Activated naive CD8-positive, alpha-beta T cell treated with anti-CD3 and anti-CD28 coated beads, Interleukin-2, amount 10 ng/mL, durations not matched to agents 7 days and 5 days (primary cell): ENCODE data around the gene CYBB. TPM values are rescaled to one million over a fixed set of nuclear protein-coding genes. Genes with fewer than 3 reads are reported as not detected.

Experiments used
- ATAC-seq: fragments of 150-1000 bp; cut with Tn5 transposase; one replicate; pipeline ENCODE4 v1.10.0; 2021; ENCODE audit warnings: low read depth, moderate library complexity
- POLR2A ChIA-PET: fragments of 350-600 bp; sonication (Branson Sonifier 250); formaldehyde crosslinking; loops from one replicate; lab custom pipeline; 2021; ENCODE audit warnings: antibody characterized with exemption; lab: Charles Lee
- DNase-seq: peaks from one replicate; pipeline ENCODE4 v3.0.0; 2021
- H3K27ac Mint-ChIP-seq: one replicate; pipeline ENCODE4 v1.8.0; 2022; ENCODE audit warnings: mild to moderate bottlenecking, mixed read lengths
- H3K27me3 Mint-ChIP-seq: one replicate; pipeline ENCODE4 v1.8.0; 2022; ENCODE audit warnings: mild to moderate bottlenecking, moderate library complexity, mixed read lengths
- H3K36me3 Mint-ChIP-seq: one replicate; pipeline ENCODE4 v1.8.0; 2021; ENCODE audit warnings: mild to moderate bottlenecking, mixed read lengths
- H3K4me1 Mint-ChIP-seq: one replicate; pipeline ENCODE4 v1.8.0; 2021; ENCODE audit warnings: mixed read lengths
- H3K4me3 Mint-ChIP-seq: one replicate; pipeline ENCODE4 v1.8.0; 2022; ENCODE audit warnings: mild to moderate bottlenecking, moderate library complexity, mixed read lengths
- H3K9me3 Mint-ChIP-seq: one replicate; pipeline ENCODE4 v1.8.0; 2021; ENCODE audit warnings: mixed read lengths
- total RNA-seq, 2 experiments: library from RNA; stranded (reverse); gene quantifications; one replicate each; pipeline ENCODE4 v1.2.3, GENCODE V29; 2021

The CYBB gene
- total RNA-seq, 2 experiments from 2014 or later = 4.3 to 5.3 TPM

- Mint-ChIP-seq H3K9me3 (no peaks in the 10 kb centered on the region), H3K4me1 (peaks cover 15% of the 10 kb centered on the region), H3K36me3 (peaks cover 3% of the 10 kb centered on the region), H3K4me3 (no peak overlapping the region), H3K27me3 (no peaks in the 10 kb centered on the region), H3K27ac (no peak overlapping the region)
- POLR2A ChIA-PET = no interaction called here
- DNase-seq (no peak), ATAC-seq (no peak)
Observed at GRCh38 chrX:37796310-37796709, 16.5 kb downstream of the CYBB start.

GRCh38 chrX:37796805-37797204 is 16.9 kb downstream of the CYBB start:
- no peak for DNase-seq
- no peaks in the 10 kb centered on the region for H3K27me3 Mint-ChIP-seq
- H3K36me3 Mint-ChIP-seq = peaks cover 3% of the 10 kb centered on the region
- peak; percentile 50 for ATAC-seq
- no peak overlapping the region for H3K27ac Mint-ChIP-seq
- peaks cover 15% of the 10 kb centered on the region for H3K4me1 Mint-ChIP-seq
- POLR2A ChIA-PET = no interaction called here
- H3K4me3 Mint-ChIP-seq = no peak overlapping the region
- H3K9me3 Mint-ChIP-seq = no peaks in the 10 kb centered on the region

GRCh38 chrX:37799936-37800335 is 20.1 kb downstream of the CYBB start:
- H3K27me3 Mint-ChIP-seq = no peaks in the 10 kb centered on the region
- POLR2A ChIA-PET = no interaction called here
- DNase-seq (no peak), ATAC-seq (no peak)
- H3K27ac Mint-ChIP-seq = no peak overlapping the region
- H3K4me1 Mint-ChIP-seq = peaks cover 13% of the 10 kb centered on the region
- H3K9me3 Mint-ChIP-seq = no peaks in the 10 kb centered on the region
- no peaks in the 10 kb centered on the region for H3K36me3 Mint-ChIP-seq
- H3K4me3 Mint-ChIP-seq = no peak overlapping the region

GRCh38 chrX:37800717-37801116 is 20.9 kb downstream of the CYBB start:
- POLR2A ChIA-PET = no interaction called here

GRCh38 chrX:37802028-37802427 is 22.2 kb downstream of the CYBB start:
- ATAC-seq = no peak
- Mint-ChIP-seq H3K27ac (no peak overlapping the region), H3K4me3 (no peak overlapping the region), H3K4me1 (peaks cover 2% of the 10 kb centered on the region), H3K36me3 (no peaks in the 10 kb centered on the region), H3K27me3 (no peaks in the 10 kb centered on the region), H3K9me3 (no peaks in the 10 kb centered on the region)
- POLR2A ChIA-PET = no interaction called here
- no peak for DNase-seq

More at GRCh38 chrX:37800717-37801116, 20.9 kb downstream of the CYBB start:
- H3K27me3 Mint-ChIP-seq = no peaks in the 10 kb centered on the region
- no peak overlapping the region for H3K4me3 Mint-ChIP-seq
- DNase-seq (no peak), ATAC-seq (no peak)
- peaks cover 11% of the 10 kb centered on the region for H3K4me1 Mint-ChIP-seq
- no peaks in the 10 kb centered on the region for H3K9me3 Mint-ChIP-seq
- no peaks in the 10 kb centered on the region for H3K36me3 Mint-ChIP-seq
- H3K27ac Mint-ChIP-seq = no peak overlapping the region

- Mint-ChIP-seq H3K27me3 (no peaks in the 10 kb centered on the region), H3K9me3 (no peaks in the 10 kb centered on the region), H3K4me3 (no peak overlapping the region), H3K36me3 (no peaks in the 10 kb centered on the region), H3K4me1 (peaks cover 2% of the 10 kb centered on the region), H3K27ac (no peak overlapping the region)
- POLR2A ChIA-PET = no interaction called here
- ATAC-seq (no peak), DNase-seq (no peak)
Observed at GRCh38 chrX:37803057-37803456, 23.2 kb downstream of the CYBB start.

GRCh38 chrX:37809970-37810369 is 30.1 kb downstream of the CYBB start:
- DNase-seq (no peak), ATAC-seq (no peak)
- Mint-ChIP-seq H3K36me3 (no peaks in the 10 kb centered on the region), H3K4me3 (no peak overlapping the region), H3K4me1 (peaks cover 10% of the 10 kb centered on the region), H3K9me3 (no peaks in the 10 kb centered on the region), H3K27me3 (no peaks in the 10 kb centered on the region), H3K27ac (no peak overlapping the region)
- POLR2A ChIA-PET = no interaction called here

GRCh38 chrX:37812110-37812509 is 32.3 kb downstream of the CYBB start:
- ATAC-seq (no peak), DNase-seq (no peak)
- Mint-ChIP-seq H3K4me3 (peak overlapping the region; percentile 20), H3K9me3 (no peaks in the 10 kb centered on the region), H3K27me3 (no peaks in the 10 kb centered on the region), H3K36me3 (no peaks in the 10 kb centered on the region), H3K4me1 (peaks cover 8% of the 10 kb centered on the region), H3K27ac (no peak overlapping the region)
- POLR2A ChIA-PET = no interaction called here

- H3K4me3 Mint-ChIP-seq = no peak overlapping the region
- H3K27me3 Mint-ChIP-seq = no peaks in the 10 kb centered on the region
- POLR2A ChIA-PET = interaction anchor here (0.6 kb wide), 1 partner anchor 30 kb away, joined by 3 read pairs; no protein-coding TSS in a partner anchor
- DNase-seq = no peak
- H3K4me1 Mint-ChIP-seq = peaks cover 8% of the 10 kb centered on the region
- no peaks in the 10 kb centered on the region for H3K36me3 Mint-ChIP-seq
- no peak overlapping the region for H3K27ac Mint-ChIP-seq
- ATAC-seq = no peak
- H3K9me3 Mint-ChIP-seq = no peaks in the 10 kb centered on the region
Observed at GRCh38 chrX:37813570-37813969, 33.7 kb downstream of the CYBB start.

- H3K27ac Mint-ChIP-seq = no peak overlapping the region
- H3K4me1 Mint-ChIP-seq = peaks cover 9% of the 10 kb centered on the region
- POLR2A ChIA-PET = no interaction called here
- no peak overlapping the region for H3K4me3 Mint-ChIP-seq
- no peaks in the 10 kb centered on the region for H3K9me3 Mint-ChIP-seq
- H3K36me3 Mint-ChIP-seq = no peaks in the 10 kb centered on the region
- H3K27me3 Mint-ChIP-seq = no peaks in the 10 kb centered on the region
- DNase-seq (no peak), ATAC-seq (no peak)
Observed at GRCh38 chrX:37815366-37815765, 35.5 kb downstream of the CYBB start.

- POLR2A ChIA-PET = no interaction called here
Observed at GRCh38 chrX:37816766-37817165, 36.9 kb downstream of the CYBB start.

GRCh38 chrX:37817176-37817575 is 37.3 kb downstream of the CYBB start:
- Mint-ChIP-seq H3K36me3 (no peaks in the 10 kb centered on the region), H3K27me3 (no peaks in the 10 kb centered on the region), H3K9me3 (no peaks in the 10 kb centered on the region), H3K4me3 (no peak overlapping the region), H3K27ac (no peak overlapping the region), H3K4me1 (peaks cover 8% of the 10 kb centered on the region)
- DNase-seq (no peak), ATAC-seq (no peak)
- POLR2A ChIA-PET = no interaction called here

More at GRCh38 chrX:37816766-37817165, 36.9 kb downstream of the CYBB start:
- H3K4me3 Mint-ChIP-seq = no peak overlapping the region
- H3K36me3 Mint-ChIP-seq = no peaks in the 10 kb centered on the region
- H3K4me1 Mint-ChIP-seq = peaks cover 12% of the 10 kb centered on the region
- DNase-seq (no peak), ATAC-seq (no peak)
- no peak overlapping the region for H3K27ac Mint-ChIP-seq
- no peaks in the 10 kb centered on the region for H3K9me3 Mint-ChIP-seq
- H3K27me3 Mint-ChIP-seq = no peaks in the 10 kb centered on the region

GRCh38 chrX:37817579-37817978 is 37.7 kb downstream of the CYBB start:
- no peaks in the 10 kb centered on the region for H3K27me3 Mint-ChIP-seq
- H3K9me3 Mint-ChIP-seq = no peaks in the 10 kb centered on the region
- POLR2A ChIA-PET = no interaction called here
- H3K4me1 Mint-ChIP-seq = peaks cover 7% of the 10 kb centered on the region
- H3K36me3 Mint-ChIP-seq = peaks cover under 1% of the 10 kb centered on the region
- no peak overlapping the region for H3K4me3 Mint-ChIP-seq
- H3K27ac Mint-ChIP-seq = no peak overlapping the region
- ATAC-seq (no peak), DNase-seq (no peak)

GRCh38 chrX:37818031-37818430 is 38.2 kb downstream of the CYBB start:
- DNase-seq (no peak), ATAC-seq (no peak)
- H3K4me3 Mint-ChIP-seq = no peak overlapping the region
- no peak overlapping the region for H3K27ac Mint-ChIP-seq
- peaks cover 8% of the 10 kb centered on the region for H3K4me1 Mint-ChIP-seq
- POLR2A ChIA-PET = no interaction called here
- no peaks in the 10 kb centered on the region for H3K9me3 Mint-ChIP-seq
- H3K36me3 Mint-ChIP-seq = peaks cover 2% of the 10 kb centered on the region
- no peaks in the 10 kb centered on the region for H3K27me3 Mint-ChIP-seq

GRCh38 chrX:37820646-37821045 is 40.8 kb downstream of the CYBB start:
- no peaks in the 10 kb centered on the region for H3K27me3 Mint-ChIP-seq
- H3K4me3 Mint-ChIP-seq = no peak overlapping the region
- peaks cover 2% of the 10 kb centered on the region for H3K36me3 Mint-ChIP-seq
- no peak for DNase-seq
- no peak for ATAC-seq
- H3K27ac Mint-ChIP-seq = no peak overlapping the region
- POLR2A ChIA-PET = no interaction called here
- no peaks in the 10 kb centered on the region for H3K9me3 Mint-ChIP-seq
- peaks cover 20% of the 10 kb centered on the region for H3K4me1 Mint-ChIP-seq
